Endothelial cell (in vitro differentiated cells): ENCODE results near the gene PRKACB. TPM values are rescaled to one million over a fixed set of nuclear protein-coding genes. Genes with fewer than 3 reads are reported as not detected.
A peak's percentile ranks its signal among the peaks of the same experiment; 100 is the strongest.

Experiments used
- DNase-seq: peaks from one replicate; pipeline ENCODE4 v3.0.0; 2021; ENCODE audit warnings: low spot score
- H3K27ac Mint-ChIP-seq: one replicate; pipeline ENCODE4 v1.8.0; 2021; ENCODE audit warnings: mixed read lengths, inconsistent platforms; ENCODE audit not compliant: unreplicated experiment
- H3K27me3 Mint-ChIP-seq: one replicate; pipeline ENCODE4 v1.8.0; 2021; ENCODE audit warnings: mild to moderate bottlenecking, moderate library complexity, mixed read lengths, inconsistent platforms; ENCODE audit not compliant: unreplicated experiment
- H3K36me3 Mint-ChIP-seq: one replicate; pipeline ENCODE4 v1.8.0; 2021; ENCODE audit warnings: mild to moderate bottlenecking, low read depth, mixed read lengths, inconsistent platforms; ENCODE audit not compliant: unreplicated experiment
- H3K4me1 Mint-ChIP-seq: one replicate; pipeline ENCODE4 v1.8.0; 2021; ENCODE audit warnings: mild to moderate bottlenecking, mixed read lengths, inconsistent platforms; ENCODE audit not compliant: unreplicated experiment
- H3K4me3 Mint-ChIP-seq: one replicate; pipeline ENCODE4 v1.8.0; 2021; ENCODE audit warnings: mild to moderate bottlenecking, mixed read lengths, inconsistent platforms; ENCODE audit not compliant: unreplicated experiment
- H3K9me3 Mint-ChIP-seq: one replicate; pipeline ENCODE4 v1.8.0; 2021; ENCODE audit warnings: mixed read lengths, inconsistent platforms; ENCODE audit not compliant: unreplicated experiment
- total RNA-seq: library from RNA; stranded (reverse); fragmentation: NEBNext Ultra II Directional; extraction: Animal tissue kit (Norgen Biotek cat#: 25700); gene quantifications from one replicate; pipeline ENCODE4 v1.2.1, GENCODE V29; 2021; ENCODE audit not compliant: unreplicated experiment
- TF ChIP-seq, protein P1 (sequence below): fragments of 200-600 bp; sonication (generic); IDR thresholded peaks from one replicate; pipeline ENCODE4 v1.5.0; 2021; ENCODE audit warnings: antibody characterized with exemption; ENCODE audit not compliant: unreplicated experiment

Gene PRKACB
- total RNA-seq, 1 donor from 2014 or later: 19.7 TPM

DNA sequence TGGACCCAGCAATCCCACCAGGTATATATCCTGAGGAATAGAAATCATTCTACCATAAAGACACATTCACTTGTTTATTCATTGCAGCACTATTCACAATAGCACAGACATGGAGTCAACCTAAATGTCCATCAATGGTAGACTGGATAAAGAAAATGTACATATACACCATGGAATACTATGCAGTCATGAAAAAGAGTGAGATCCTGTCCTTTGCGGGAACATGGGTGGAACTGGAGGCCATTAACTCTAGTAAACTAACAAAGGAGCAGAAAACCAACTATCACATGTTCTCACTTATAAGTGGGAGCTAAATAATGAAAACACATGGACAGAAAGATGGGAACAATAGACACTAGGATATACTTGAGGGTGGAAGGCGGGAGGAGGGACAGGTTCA is 36.1 kb upstream of the PRKACB start:
- DNase-seq: no peak
- TF ChIP-seq, protein P1, sequence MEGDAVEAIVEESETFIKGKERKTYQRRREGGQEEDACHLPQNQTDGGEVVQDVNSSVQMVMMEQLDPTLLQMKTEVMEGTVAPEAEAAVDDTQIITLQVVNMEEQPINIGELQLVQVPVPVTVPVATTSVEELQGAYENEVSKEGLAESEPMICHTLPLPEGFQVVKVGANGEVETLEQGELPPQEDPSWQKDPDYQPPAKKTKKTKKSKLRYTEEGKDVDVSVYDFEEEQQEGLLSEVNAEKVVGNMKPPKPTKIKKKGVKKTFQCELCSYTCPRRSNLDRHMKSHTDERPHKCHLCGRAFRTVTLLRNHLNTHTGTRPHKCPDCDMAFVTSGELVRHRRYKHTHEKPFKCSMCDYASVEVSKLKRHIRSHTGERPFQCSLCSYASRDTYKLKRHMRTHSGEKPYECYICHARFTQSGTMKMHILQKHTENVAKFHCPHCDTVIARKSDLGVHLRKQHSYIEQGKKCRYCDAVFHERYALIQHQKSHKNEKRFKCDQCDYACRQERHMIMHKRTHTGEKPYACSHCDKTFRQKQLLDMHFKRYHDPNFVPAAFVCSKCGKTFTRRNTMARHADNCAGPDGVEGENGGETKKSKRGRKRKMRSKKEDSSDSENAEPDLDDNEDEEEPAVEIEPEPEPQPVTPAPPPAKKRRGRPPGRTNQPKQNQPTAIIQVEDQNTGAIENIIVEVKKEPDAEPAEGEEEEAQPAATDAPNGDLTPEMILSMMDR: no peak
- H3K27ac Mint-ChIP-seq: no peak overlapping the region
- H3K27me3 Mint-ChIP-seq: no peaks in the 10 kb centered on the region
- H3K4me1 Mint-ChIP-seq: peaks cover 9% of the 10 kb centered on the region
- peaks cover 8% of the 10 kb centered on the region for H3K36me3 Mint-ChIP-seq
- no peak overlapping the region for H3K4me3 Mint-ChIP-seq
- H3K9me3 Mint-ChIP-seq: no peaks in the 10 kb centered on the region

DNA sequence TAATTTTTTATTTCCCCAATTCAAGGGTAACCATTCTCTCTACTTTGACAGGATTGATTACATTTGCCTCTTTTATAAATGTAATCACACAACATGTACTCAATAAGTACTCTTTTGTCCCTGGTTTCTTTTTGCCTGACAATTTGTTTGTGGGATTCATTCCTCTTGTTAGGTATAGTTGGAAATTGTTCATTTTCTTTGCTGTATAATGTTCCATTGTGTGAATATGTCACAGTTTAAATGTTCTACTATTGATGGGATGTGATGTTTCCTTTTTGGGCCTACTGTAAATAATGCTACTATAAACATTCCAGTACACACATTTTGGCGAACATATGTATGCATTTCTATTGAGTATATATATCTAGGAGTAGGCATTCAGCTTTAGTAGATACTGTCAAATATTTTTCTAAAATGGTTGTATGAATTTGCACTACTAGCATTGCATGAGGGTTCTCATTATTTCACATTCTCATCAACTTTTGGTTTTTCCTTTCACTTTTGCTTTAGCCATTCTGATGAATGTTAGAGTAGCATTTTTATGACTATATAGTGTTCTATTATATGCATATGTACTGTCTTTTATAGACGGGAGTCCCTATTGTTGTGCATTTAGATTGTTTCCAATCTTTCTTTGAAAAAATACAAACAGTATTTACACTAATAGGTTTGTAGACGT is 35.0 kb upstream of the PRKACB start:
- Mint-ChIP-seq H3K27ac (no peak overlapping the region), H3K27me3 (no peaks in the 10 kb centered on the region), H3K9me3 (no peaks in the 10 kb centered on the region), H3K4me1 (peaks cover 5% of the 10 kb centered on the region), H3K36me3 (peaks cover 8% of the 10 kb centered on the region), H3K4me3 (no peak overlapping the region)
- no peak for DNase-seq
- TF ChIP-seq, protein P1: no peak

DNA sequence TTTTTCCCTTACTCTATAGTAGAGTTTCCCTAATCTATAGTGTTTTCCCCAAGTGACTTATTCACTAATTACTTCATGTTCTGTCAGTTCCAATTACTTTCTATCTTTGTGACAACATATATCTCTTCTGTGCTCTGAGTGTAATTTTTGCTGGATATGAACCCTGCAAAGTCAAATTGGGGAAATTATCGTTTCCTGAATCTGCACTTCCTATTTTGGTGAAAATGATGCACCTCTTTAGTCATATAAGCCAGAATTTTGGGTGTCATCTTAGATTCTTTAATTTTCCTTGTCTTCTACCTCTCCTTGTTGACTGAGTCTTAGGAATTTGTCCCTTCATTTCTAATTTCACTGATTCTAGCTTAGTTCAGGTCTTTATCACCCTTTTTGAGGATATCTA is 33.4 kb upstream of the PRKACB start:
- TF ChIP-seq, protein P1: no peak
- Mint-ChIP-seq H3K4me3 (no peak overlapping the region), H3K36me3 (peaks cover 8% of the 10 kb centered on the region), H3K4me1 (peaks cover 5% of the 10 kb centered on the region), H3K27ac (no peak overlapping the region), H3K9me3 (no peaks in the 10 kb centered on the region), H3K27me3 (no peaks in the 10 kb centered on the region)
- DNase-seq: no peak

DNA sequence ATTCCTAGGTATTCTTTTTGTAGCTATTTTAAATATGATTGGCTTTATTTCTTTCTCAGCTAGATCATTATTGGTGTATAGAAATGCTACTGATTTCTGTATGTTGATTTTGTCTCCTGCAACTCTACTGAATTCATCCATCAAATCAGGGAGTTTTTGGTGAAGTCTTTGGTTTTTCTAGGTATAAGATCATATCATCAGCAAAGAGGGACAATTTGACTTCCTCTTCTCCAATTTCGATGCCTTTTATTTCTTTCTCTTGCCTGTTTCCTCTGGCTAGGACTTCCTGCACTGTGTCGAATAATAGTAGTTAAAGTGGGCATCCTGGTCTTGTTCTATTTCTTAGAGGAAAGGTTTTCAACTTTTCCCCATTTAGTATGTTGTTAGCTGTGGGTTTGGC is 27.5 kb upstream of the PRKACB start:
- Mint-ChIP-seq H3K4me3 (no peak overlapping the region), H3K27me3 (no peaks in the 10 kb centered on the region), H3K27ac (peak overlapping the region; percentile 53), H3K36me3 (no peaks in the 10 kb centered on the region), H3K4me1 (peaks cover 15% of the 10 kb centered on the region), H3K9me3 (no peaks in the 10 kb centered on the region)
- no peak for DNase-seq
- TF ChIP-seq, protein P1: no peak

DNA sequence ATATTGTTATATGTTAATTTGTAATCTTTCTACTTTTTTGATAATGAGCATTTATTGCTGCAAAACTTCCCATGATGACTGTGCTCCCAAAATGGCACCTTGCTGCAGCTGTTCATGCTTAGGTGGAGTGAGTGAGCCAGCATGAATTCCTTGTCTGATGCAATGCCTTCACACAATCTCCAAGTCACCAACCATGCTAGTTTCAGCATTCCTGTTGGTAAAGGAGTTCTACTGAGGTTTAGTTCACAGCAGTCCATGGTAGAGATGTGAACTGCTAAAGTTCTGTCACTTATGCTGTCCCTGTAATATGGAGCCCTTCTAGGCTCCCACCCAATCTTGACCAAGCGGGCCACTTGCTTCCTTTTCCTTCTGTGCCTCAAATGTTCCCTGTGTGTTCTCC is 26.2 kb upstream of the PRKACB start:
- DNase-seq: no peak
- TF ChIP-seq, protein P1: no peak
- Mint-ChIP-seq H3K4me1 (peaks cover 15% of the 10 kb centered on the region), H3K27me3 (no peaks in the 10 kb centered on the region), H3K36me3 (no peaks in the 10 kb centered on the region), H3K9me3 (no peaks in the 10 kb centered on the region), H3K27ac (no peak overlapping the region), H3K4me3 (no peak overlapping the region)
